K562 (cell line): ENCODE results near the gene SLC3A2. TPM values are rescaled to one million over a fixed set of nuclear protein-coding genes. Genes with fewer than 3 reads are reported as not detected.
A peak's percentile ranks its signal among the peaks of the same experiment; 100 is the strongest.

Source experiments
- HCFC1 ChIP-seq: IDR thresholded peaks from 2 replicates; pipeline ENCODE4 v1.6.1; 2012; ENCODE audit warnings: low read depth, low read length, improper control_type of control experiment
- HEY1 ChIP-seq: fragments of 250-450 bp; sonication (Bioruptor Pico); IDR thresholded peaks from 2 replicates; pipeline ENCODE4 v1.5.0; 2020; ENCODE audit warnings: mild to moderate bottlenecking, moderate library complexity, borderline replicate concordance
- MNT ChIP-seq, 2 experiments: fragments of 450-650 bp; conservative IDR thresholded peaks; 2 replicates each; pipeline ENCODE4 v1.6.1; 2017; ENCODE audit warnings: mild to moderate bottlenecking in 2 of 2, moderate library complexity in 2 of 2
- PML ChIP-seq: IDR thresholded peaks from 2 replicates; pipeline ENCODE4 v1.6.1; 2012; ENCODE audit warnings: low read length, inconsistent platforms
- SIN3A ChIP-seq, 2 experiments: fragments of 150-350 bp in 1 of 2; IDR thresholded peaks; 2 replicates each; pipeline ENCODE4 v1.6.1; 2011 to 2016; ENCODE audit warnings: borderline replicate concordance in 2 of 2, low read depth in 2 of 2, low read length in 2 of 2, mild to moderate bottlenecking in 2 of 2, moderate library complexity in 2 of 2; ENCODE audit not compliant: control insufficient read depth in 1 of 2
- TOE1 ChIP-seq, 2 experiments: fragments of 450-650 bp in 1 of 2; sonication (generic) in 1 of 2; formaldehyde crosslinking in 1 of 2; IDR thresholded peaks; 2 replicates each; pipeline versions ENCODE4 v1.7.1 to v1.8.0; 2016 to 2022; ENCODE audit warnings: borderline replicate concordance in 2 of 2, mild to moderate bottlenecking in 2 of 2, antibody characterized with exemption in 1 of 2, inconsistent platforms in 1 of 2, low read depth in 1 of 2, missing genetic modification reagents in 1 of 2, moderate library complexity in 1 of 2
- VEZF1 ChIP-seq: fragments of 200-800 bp; sonication (Bioruptor generic); IDR thresholded peaks from 2 replicates; pipeline ENCODE4 v1.6.1; 2017; ENCODE audit warnings: missing genetic modification characterization, missing compliant biosample characterization
- ZNF280B ChIP-seq: fragments of 250-450 bp; sonication (Bioruptor Pico); IDR thresholded peaks from 2 replicates; pipeline ENCODE4 v1.5.1; 2021; ENCODE audit warnings: mild to moderate bottlenecking
- polyA plus RNA-seq, 8 experiments: library from polyadenylated mRNA; depleted of rRNA in 4 of 8; stranded (reverse) in 5 of 8; unstranded in 3 of 8; fragments of >200 nt; fragmentation: Nextera tagmentation in 2 of 8; fragmentation: Illumina TruSeq in 1 of 8; extraction: Ambion mirVana in 2 of 8; extraction: Trizol in 1 of 8; gene quantifications; 2 replicates each; pipeline versions ENCODE4 v1.2.1 to v1.2.3, GENCODE V29; 2011 to 2014; ENCODE audit warnings: inconsistent platforms in 1 of 8, missing spikeins in 1 of 8
- total RNA-seq, 7 experiments: library from RNA; depleted of rRNA in 6 of 7; stranded (reverse); fragments of >200 nt in 6 of 7; fragmentation: Illumina TruSeq in 2 of 7; extraction: Trizol in 2 of 7; gene quantifications; 2 replicates each; pipeline versions ENCODE4 v1.2.1 to v1.2.3, GENCODE V29; 2011 to 2021; ENCODE audit warnings: low replicate concordance in 1 of 7
- TF ChIP-seq, protein P1 (sequence below), 2 experiments: fragments of 450-650 bp in 1 of 2; sonication (generic) in 1 of 2; formaldehyde crosslinking in 1 of 2; IDR thresholded peaks; 2 replicates each; pipeline versions ENCODE4 v1.7.1 to v1.9.0; 2016 to 2022; ENCODE audit warnings: inconsistent platforms in 1 of 2, mild to moderate bottlenecking in 1 of 2, missing genetic modification reagents in 1 of 2

The SLC3A2 gene
- total and polyA plus RNA-seq, 9 of the 15 experiments (the other 6 are each of a cell fraction or from before 2014, with no cell fraction given) = 20.0 to 296 (median 214) TPM

GRCh38 chr11:62889126-62889483 is 8.4 kb downstream of the SLC3A2 start (continued):
- TF ChIP-seq, protein P1, sequence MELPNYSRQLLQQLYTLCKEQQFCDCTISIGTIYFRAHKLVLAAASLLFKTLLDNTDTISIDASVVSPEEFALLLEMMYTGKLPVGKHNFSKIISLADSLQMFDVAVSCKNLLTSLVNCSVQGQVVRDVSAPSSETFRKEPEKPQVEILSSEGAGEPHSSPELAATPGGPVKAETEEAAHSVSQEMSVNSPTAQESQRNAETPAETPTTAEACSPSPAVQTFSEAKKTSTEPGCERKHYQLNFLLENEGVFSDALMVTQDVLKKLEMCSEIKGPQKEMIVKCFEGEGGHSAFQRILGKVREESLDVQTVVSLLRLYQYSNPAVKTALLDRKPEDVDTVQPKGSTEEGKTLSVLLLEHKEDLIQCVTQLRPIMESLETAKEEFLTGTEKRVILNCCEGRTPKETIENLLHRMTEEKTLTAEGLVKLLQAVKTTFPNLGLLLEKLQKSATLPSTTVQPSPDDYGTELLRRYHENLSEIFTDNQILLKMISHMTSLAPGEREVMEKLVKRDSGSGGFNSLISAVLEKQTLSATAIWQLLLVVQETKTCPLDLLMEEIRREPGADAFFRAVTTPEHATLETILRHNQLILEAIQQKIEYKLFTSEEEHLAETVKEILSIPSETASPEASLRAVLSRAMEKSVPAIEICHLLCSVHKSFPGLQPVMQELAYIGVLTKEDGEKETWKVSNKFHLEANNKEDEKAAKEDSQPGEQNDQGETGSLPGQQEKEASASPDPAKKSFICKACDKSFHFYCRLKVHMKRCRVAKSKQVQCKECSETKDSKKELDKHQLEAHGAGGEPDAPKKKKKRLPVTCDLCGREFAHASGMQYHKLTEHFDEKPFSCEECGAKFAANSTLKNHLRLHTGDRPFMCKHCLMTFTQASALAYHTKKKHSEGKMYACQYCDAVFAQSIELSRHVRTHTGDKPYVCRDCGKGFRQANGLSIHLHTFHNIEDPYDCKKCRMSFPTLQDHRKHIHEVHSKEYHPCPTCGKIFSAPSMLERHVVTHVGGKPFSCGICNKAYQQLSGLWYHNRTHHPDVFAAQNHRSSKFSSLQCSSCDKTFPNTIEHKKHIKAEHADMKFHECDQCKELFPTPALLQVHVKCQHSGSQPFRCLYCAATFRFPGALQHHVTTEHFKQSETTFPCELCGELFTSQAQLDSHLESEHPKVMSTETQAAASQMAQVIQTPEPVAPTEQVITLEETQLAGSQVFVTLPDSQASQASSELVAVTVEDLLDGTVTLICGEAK (IDR thresholded peaks at IDR 0.05) = no peak
- TF ChIP-seq, protein P1 (CRISPR knock-in tag; IDR thresholded peaks at IDR 0.05) = no peak
- no peak for TF ChIP-seq HEY1 (CRISPR knock-in tag)
- no peak for TF ChIP-seq ZNF280B (CRISPR knock-in tag)
- TF ChIP-seq VEZF1 (CRISPR knock-in tag) = peak; percentile 10; the same call in 1 of the 2 replicates
- TF ChIP-seq MNT (conservative IDR thresholded peaks at IDR 0.05) = 0 out of 4 replicates have a peak, but pooled peaks of 1 of the 2 experiments have one; percentile 34
- peak in 1 of 2 experiments; percentile 71; a peak in 1 of 4 replicates for TF ChIP-seq SIN3A (IDR thresholded peaks at IDR 0.05; ENCODE audit: borderline replicate concordance in 2 of 2, control insufficient read depth in 1 of 2, low read depth in 2 of 2, low read length in 2 of 2)
- TF ChIP-seq PML = peak; percentile 73; the same call in 1 of the 2 replicates
- TF ChIP-seq TOE1 (IDR thresholded peaks at IDR 0.05; ENCODE audit: borderline replicate concordance) = no peak
- no peak for TF ChIP-seq TOE1 (CRISPR knock-in tag; IDR thresholded peaks at IDR 0.05; ENCODE audit: borderline replicate concordance, low read depth)
- TF ChIP-seq HCFC1 = no peak
- TF ChIP-seq, all 486 proteins: peak for 12
